Ovary (tissue), 9 donors: Measurements from ENCODE around the gene NID2. TPM values are rescaled to one million over a fixed set of nuclear protein-coding genes. Genes with fewer than 3 reads are reported as not detected.

Experiments used
- DNase-seq, 5 donors: peaks; one replicate each; pipeline ENCODE4 v3.0.0-alpha.2; 2019 to 2020
- H3K27ac ChIP-seq, 2 donors: fragments of 200-600 bp; one replicate each; pipeline versions ENCODE4 v1.5.1 to v1.8.0; 2019 to 2022
- H3K27me3 ChIP-seq: fragments of 200-600 bp; one replicate; pipeline ENCODE4 v1.8.0; 2022
- H3K36me3 ChIP-seq: fragments of 200-600 bp; sonication (generic); one replicate; pipeline ENCODE4 v1.5.1; 2019
- H3K4me1 ChIP-seq: one replicate; pipeline ENCODE4 v1.8.1; 2013; ENCODE audit warnings: mild to moderate bottlenecking, moderate library complexity; ENCODE audit not compliant: insufficient read depth
- H3K4me3 ChIP-seq: fragments of 200-600 bp; sonication (generic); one replicate; pipeline ENCODE4 v1.5.1; 2017
- H3K9me3 ChIP-seq, 2 donors: fragments of 200-600 bp in 1 of 2; sonication (generic) in 1 of 2; one replicate each; pipeline versions ENCODE4 v1.5.1 to v1.8.1; 2013 to 2019; ENCODE audit warnings: mild to moderate bottlenecking in 1 of 2, moderate library complexity in 1 of 2
- EP300 ChIP-seq: sonication (generic); formaldehyde crosslinking; IDR thresholded peaks from one replicate; pipeline ENCODE4 v1.6.1; 2017; ENCODE audit warnings: antibody characterized with exemption
- POLR2A ChIP-seq: fragments of 450-650 bp; IDR thresholded peaks from one replicate; pipeline ENCODE4 v1.6.1; 2017; ENCODE audit warnings: antibody characterized with exemption, mild to moderate bottlenecking, moderate library complexity
- WGBS, 3 donors: extraction: QIAGEN DNeasy Blood & Tissue Kit in 1 of 3; methylation state at CpG; one replicate each; pipeline versions ENCODE4 v1.1.5 to v1.1.7; 2013 to 2017; 5-methylcytosine and 5-hydroxymethylcytosine counted together
- intact Hi-C, 4 donors: fragments of 100-400 bp; cut with DNase I; formaldehyde crosslinking; loops; one replicate each; pipeline versions ENCODE4 v1.11.0 to v1.15.1; 2022 to 2023
- polyA plus RNA-seq, 2 donors: library from polyadenylated mRNA; stranded (reverse); fragments of 200-250 nt in 1 of 2; fragments of 350-450 nt in 1 of 2; fragmentation: Illumina TruSeq in 1 of 2; extraction: RNeasy Lipid Tissue Mini Kit (QIAGEN cat#74804) in 1 of 2; gene quantifications; one replicate each; pipeline ENCODE4 v1.2.3, GENCODE V29; 2013 to 2014
- total RNA-seq, 7 donors: library from RNA; depleted of rRNA in 2 of 7; stranded (reverse); fragments of >200 nt in 2 of 7; fragmentation: NEBNext Ultra II Directional in 3 of 7; extraction: Animal tissue kit (Norgen Biotek cat#: 25700) in 3 of 7; gene quantifications; one replicate each; pipeline versions ENCODE4 v1.1.0 to v1.2.4, GENCODE V29; 2016 to 2023
- TF ChIP-seq, protein P1 (sequence below), 3 donors: fragments of 450-650 bp in 2 of 3; fragments of 200-600 bp in 1 of 3; IDR thresholded peaks; one replicate each; pipeline versions ENCODE4 v1.5.1 to v1.8.0; 2016 to 2022; ENCODE audit warnings: antibody characterized with exemption in 3 of 3, mild to moderate bottlenecking in 1 of 3
- donor health status: DM: no; HTN: no; CAD: no; lungs with moderate emphysema.
- donor health status: DM: no; HTN: no; CAD: no.
- donor health status: Bipolar disorder and iron deficiency.
- donor health status: DM: yes; HTN: yes; CAD: no.
- donor health status: DM: no; HTN: no; CAD: no.
- donor health status: DM: yes; HTN: yes; CAD: no.

Gene NID2
- total and polyA plus RNA-seq, 9 donors = 31.5 to 83.8 (median 47.2) TPM

DNA sequence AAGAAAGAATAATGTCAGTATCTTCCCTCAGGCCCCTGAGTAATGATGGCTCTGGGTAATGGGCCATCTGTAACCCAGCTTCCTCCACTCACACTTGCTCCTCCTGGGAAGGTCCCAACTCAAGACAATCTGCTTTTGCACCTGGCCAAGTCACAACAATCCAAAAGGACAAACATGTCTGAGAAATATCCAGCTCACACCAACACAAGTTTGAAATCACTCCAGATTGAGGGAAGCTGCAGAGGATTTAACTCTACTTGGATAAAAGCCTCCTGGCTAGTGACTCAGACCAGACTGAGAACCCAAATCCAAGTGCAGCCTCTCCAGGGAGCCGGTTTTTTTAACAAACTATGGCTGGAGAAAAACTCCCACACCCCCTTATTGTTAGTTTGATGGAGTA lies 45.3 kb downstream of the NID2 start:
- TF ChIP-seq, protein P1, sequence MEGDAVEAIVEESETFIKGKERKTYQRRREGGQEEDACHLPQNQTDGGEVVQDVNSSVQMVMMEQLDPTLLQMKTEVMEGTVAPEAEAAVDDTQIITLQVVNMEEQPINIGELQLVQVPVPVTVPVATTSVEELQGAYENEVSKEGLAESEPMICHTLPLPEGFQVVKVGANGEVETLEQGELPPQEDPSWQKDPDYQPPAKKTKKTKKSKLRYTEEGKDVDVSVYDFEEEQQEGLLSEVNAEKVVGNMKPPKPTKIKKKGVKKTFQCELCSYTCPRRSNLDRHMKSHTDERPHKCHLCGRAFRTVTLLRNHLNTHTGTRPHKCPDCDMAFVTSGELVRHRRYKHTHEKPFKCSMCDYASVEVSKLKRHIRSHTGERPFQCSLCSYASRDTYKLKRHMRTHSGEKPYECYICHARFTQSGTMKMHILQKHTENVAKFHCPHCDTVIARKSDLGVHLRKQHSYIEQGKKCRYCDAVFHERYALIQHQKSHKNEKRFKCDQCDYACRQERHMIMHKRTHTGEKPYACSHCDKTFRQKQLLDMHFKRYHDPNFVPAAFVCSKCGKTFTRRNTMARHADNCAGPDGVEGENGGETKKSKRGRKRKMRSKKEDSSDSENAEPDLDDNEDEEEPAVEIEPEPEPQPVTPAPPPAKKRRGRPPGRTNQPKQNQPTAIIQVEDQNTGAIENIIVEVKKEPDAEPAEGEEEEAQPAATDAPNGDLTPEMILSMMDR (IDR thresholded peaks at IDR 0.05) = no peak
- no peak for TF ChIP-seq POLR2A
- TF ChIP-seq EP300 = no peak
- no peak overlapping the region for H3K27ac ChIP-seq
- H3K36me3 ChIP-seq = no peaks in the 10 kb centered on the region
- no peaks in the 10 kb centered on the region for H3K9me3 ChIP-seq
- no peaks in the 10 kb centered on the region for H3K27me3 ChIP-seq
- 3 to 13% (median 7%) methylated on average over 1 of the region's 1 CpG for WGBS, 3 donors
- intact Hi-C loops = no loop called here
- no peak for DNase-seq
- H3K4me3 ChIP-seq = no peak overlapping the region
- peaks cover 14% of the 10 kb centered on the region for H3K4me1 ChIP-seq

DNA sequence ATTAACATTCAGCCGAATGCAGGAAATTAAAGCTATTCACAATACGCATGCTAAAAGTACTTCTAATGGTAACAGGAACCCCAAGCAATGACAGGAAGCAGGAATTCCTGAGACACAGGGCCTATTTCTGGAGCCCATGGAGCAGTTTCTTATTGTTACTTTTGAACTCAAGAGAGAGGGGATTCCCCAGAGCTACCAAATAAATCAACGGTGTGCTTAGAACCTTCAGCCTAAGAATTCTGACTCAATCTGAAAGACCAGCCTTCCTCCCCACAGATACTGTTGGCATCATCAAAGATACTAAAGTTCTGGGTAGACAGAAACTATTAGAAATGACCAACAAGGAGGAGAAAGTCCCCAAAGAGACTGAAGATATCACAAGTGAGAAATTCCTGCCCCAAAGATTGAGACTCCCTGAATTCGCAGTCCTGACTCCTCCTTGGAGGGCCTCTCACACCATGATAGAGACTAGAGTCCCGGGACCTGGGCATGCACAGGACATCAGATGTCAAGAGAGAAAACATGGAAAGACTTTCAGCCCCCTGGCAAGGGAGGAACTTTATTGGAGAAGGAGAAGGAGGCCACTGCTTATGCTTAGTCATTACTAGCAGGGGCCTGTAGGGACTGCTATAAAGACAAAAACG lies 46.8 kb downstream of the NID2 start:
- Histone ChIP-seq H3K9me3 (no peaks in the 10 kb centered on the region), H3K4me3 (no peak overlapping the region), H3K27me3 (no peaks in the 10 kb centered on the region), H3K27ac (no peak overlapping the region), H3K4me1 (peaks cover 14% of the 10 kb centered on the region), H3K36me3 (no peaks in the 10 kb centered on the region)
- WGBS, 3 donors = 72 to 82% (median 78%) methylated on average over 6 of the region's 6 CpGs
- DNase-seq = no peak
- intact Hi-C loops = no loop called here
- TF ChIP-seq POLR2A = no peak
- no peak for TF ChIP-seq EP300
- TF ChIP-seq, protein P1 (IDR thresholded peaks at IDR 0.05) = no peak

DNA sequence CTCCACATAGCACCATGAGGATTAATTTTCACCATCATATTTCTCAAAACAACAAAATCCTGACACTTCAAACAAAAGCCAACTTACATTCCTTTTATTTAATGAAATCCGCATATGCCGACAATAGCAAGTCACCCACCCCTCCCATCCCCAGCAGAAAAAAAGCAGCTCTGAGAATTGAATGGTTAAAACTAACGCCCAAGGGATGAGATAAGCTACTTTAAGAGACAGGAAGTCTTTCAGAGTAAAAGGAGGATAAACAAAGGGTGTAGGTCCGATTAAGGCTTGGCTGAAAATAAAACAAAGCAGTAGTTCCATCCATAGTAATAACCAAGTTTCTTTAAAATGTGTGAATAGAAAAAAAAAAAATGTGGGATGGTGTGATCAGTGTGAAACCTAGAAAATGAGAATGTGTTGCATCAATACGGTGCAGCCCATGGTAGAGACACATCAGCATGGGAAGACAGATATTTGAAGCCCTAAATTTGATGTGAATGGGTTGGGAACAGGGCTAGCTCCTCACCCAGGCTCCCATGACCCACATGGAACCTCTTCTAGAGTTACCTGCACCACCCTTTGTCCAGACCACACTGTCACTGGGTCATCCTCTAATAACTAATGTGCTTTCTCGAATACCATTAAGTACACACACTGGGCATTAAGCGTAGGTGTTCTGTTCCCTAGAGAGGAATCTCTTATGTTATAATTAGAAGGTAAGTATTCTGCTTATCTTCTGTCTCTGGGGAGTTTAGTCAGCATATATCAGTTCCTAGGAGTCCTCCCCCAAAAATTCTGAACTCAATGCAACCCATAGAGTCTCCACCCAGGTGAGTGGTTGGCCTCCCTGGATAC lies 47.8 kb downstream of the NID2 start:
- no peak overlapping the region for H3K4me3 ChIP-seq
- TF ChIP-seq, protein P1 (IDR thresholded peaks at IDR 0.05) = no peak
- TF ChIP-seq EP300 (no peak), POLR2A (no peak)
- no peaks in the 10 kb centered on the region for H3K36me3 ChIP-seq
- H3K27ac ChIP-seq = no peak overlapping the region
- peaks cover 14% of the 10 kb centered on the region for H3K4me1 ChIP-seq
- DNase-seq = no peak
- intact Hi-C loops = no loop called here
- H3K27me3 ChIP-seq = no peaks in the 10 kb centered on the region
- 26 to 41% (median 34%) methylated on average over 7 of the region's 7 CpGs for WGBS, 3 donors
- H3K9me3 ChIP-seq = no peaks in the 10 kb centered on the region

DNA sequence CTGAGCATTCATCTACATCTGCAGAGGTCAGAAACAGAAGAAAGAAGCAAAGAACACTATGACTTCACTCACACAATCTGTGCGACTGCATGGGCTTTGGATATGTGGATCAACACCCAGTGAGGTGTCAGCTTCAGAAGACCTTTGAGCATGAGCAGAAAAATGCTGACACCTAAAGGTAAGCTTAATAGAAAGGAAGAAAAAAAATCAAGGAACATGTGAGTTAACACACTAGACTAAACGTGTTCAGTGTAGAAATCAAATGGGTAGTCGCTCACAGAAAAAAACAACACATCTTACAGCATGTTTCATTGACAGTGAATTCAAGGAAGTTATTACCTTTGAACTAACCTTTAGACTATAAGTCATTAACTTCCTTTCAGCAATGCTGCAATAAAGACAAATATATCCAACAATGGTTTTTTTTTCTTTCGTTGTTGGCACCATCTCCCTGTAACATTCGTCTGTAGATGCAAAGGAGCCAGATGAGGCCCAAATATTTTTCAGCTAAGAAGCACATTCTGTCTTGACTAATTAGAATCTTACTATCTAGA lies 48.6 kb downstream of the NID2 start:
- H3K9me3 ChIP-seq = no peaks in the 10 kb centered on the region
- intact Hi-C loops = no loop called here
- no peaks in the 10 kb centered on the region for H3K27me3 ChIP-seq
- peaks cover 13% of the 10 kb centered on the region for H3K4me1 ChIP-seq
- no peak for DNase-seq
- 49 to 54% (median 50%) methylated on average over 5 of the region's 5 CpGs for WGBS, 3 donors
- no peaks in the 10 kb centered on the region for H3K36me3 ChIP-seq
- TF ChIP-seq, protein P1 (IDR thresholded peaks at IDR 0.05) = no peak
- TF ChIP-seq POLR2A (no peak), EP300 (no peak)
- no peak overlapping the region for H3K27ac ChIP-seq
- H3K4me3 ChIP-seq = no peak overlapping the region
